ENCODE data around the gene IRGQ. TPM values are rescaled to one million over a fixed set of nuclear protein-coding genes. Genes with fewer than 3 reads are reported as not detected.

The IRGQ gene
- total RNA-seq, 1 experiment from 2014 or later = 24.1 TPM

- no peak overlapping the region for H2AK5ac ChIP-seq (ENCODE audit: insufficient read length, low read length)
- no peak overlapping the region; the same call in 1 of the 2 replicates for H3K14ac ChIP-seq (ENCODE audit: insufficient read depth, low read length)
- H2BK5ac ChIP-seq (ENCODE audit: insufficient read length, low read length) = no peak overlapping the region
- WGBS (ENCODE audit: extremely low coverage, insufficient read length, low lambda C conversion rate) = no CpG with 5 or more reads among the region's 17 CpGs
- H3K23me2 ChIP-seq (ENCODE audit: insufficient read length, low read depth, low read length, poor library complexity, severe bottlenecking) = no peaks in the 10 kb centered on the region
- H4K20me1 ChIP-seq (ENCODE audit: control insufficient read depth, insufficient read depth, insufficient read length) = no peaks in the 10 kb centered on the region
- no peaks in the 10 kb centered on the region for H3K9me3 ChIP-seq (ENCODE audit: control insufficient read depth, low read depth, low read length)
- H3K4ac ChIP-seq (ENCODE audit: low read depth, low read length) = no peak overlapping the region
- H3K4me1 Mint-ChIP-seq = peaks cover 11 to 23% of the 10 kb centered on the region in 2 experiments
- no peak overlapping the region for H4K8ac ChIP-seq (replicated peaks; ENCODE audit: insufficient read length, low read depth, low read length)
- H4K5ac ChIP-seq (ENCODE audit: insufficient read length, low read depth, low read length) = no peak overlapping the region
- H3K4me2 ChIP-seq (ENCODE audit: insufficient read depth, insufficient read length, low read length) = no peak overlapping the region
- no peaks in the 10 kb centered on the region; the same call in 1 of the 2 replicates for H3K4me1 ChIP-seq (ENCODE audit: insufficient read depth, low read length)
- no peak overlapping the region for H4K91ac ChIP-seq (ENCODE audit: insufficient read length, low read depth, low read length)
- no peak overlapping the region for H3K18ac ChIP-seq (ENCODE audit: insufficient read length, low read depth, low read length)
- no peaks in the 10 kb centered on the region for H3K27me3 ChIP-seq (ENCODE audit: insufficient read depth, low read length)
- no peak overlapping the region for H3T11ph ChIP-seq (ENCODE audit: low read length)
- no peak overlapping the region for H2BK120ac ChIP-seq (ENCODE audit: low read depth, low read length, poor library complexity, severe bottlenecking)
- no peak overlapping the region for H2BK15ac ChIP-seq (ENCODE audit: low read depth, low read length)
- no peak overlapping the region for H2AFZ ChIP-seq (ENCODE audit: low read length)
- H3K27ac Mint-ChIP-seq = no peak overlapping the region
- H3K9me3 Mint-ChIP-seq = no peaks in the 10 kb centered on the region
- no peak overlapping the region for H3K4me3 Mint-ChIP-seq
- H3K79me1 ChIP-seq (ENCODE audit: insufficient read depth, low read depth, low read length, poor library complexity, severe bottlenecking) = no peaks in the 10 kb centered on the region
- no peak overlapping the region for H3K27ac ChIP-seq (ENCODE audit: insufficient read length, low read depth, low read length)
- TF ChIP-seq CTCF (conservative IDR thresholded peaks at IDR 0.05) = no peak
- no peaks in the 10 kb centered on the region for H3K79me2 ChIP-seq (ENCODE audit: insufficient read depth, low read length)
- H2BK20ac ChIP-seq (ENCODE audit: low read depth, low read length, poor library complexity, severe bottlenecking) = no peak overlapping the region
- no peak for DNase-seq
- no peak overlapping the region for H2BK12ac ChIP-seq (ENCODE audit: insufficient read length, low read depth, low read length)
- H3K23ac ChIP-seq (ENCODE audit: insufficient read length, low read depth, low read length) = no peak overlapping the region
- no peak overlapping the region for H3K9ac ChIP-seq (ENCODE audit: extremely low read depth, insufficient read length, low read length)
- H3K27me3 Mint-ChIP-seq (ENCODE audit: low read depth) = peaks cover 28% of the 10 kb centered on the region
- H3K36me3 Mint-ChIP-seq (ENCODE audit: insufficient read depth in 1 of 3, low read depth in 3 of 3) = peaks cover 10 to 26% (median 11%) of the 10 kb centered on the region in 3 experiments; a peak in 5 of 7 replicates
- H3K56ac ChIP-seq (ENCODE audit: insufficient read length, low read depth, low read length) = no peak overlapping the region
Observed at GRCh38 chr19:43626838-43627237, 30.9 kb upstream of the IRGQ start.
